Right forelimb (tissue), 1 donor: ENCODE results near the gene SEMA4D.

Experiments
- DNase-seq: peaks from one replicate; pipeline ENCODE4 v3.0.0-alpha.2; 2018

SEMA4D gene

DNA sequence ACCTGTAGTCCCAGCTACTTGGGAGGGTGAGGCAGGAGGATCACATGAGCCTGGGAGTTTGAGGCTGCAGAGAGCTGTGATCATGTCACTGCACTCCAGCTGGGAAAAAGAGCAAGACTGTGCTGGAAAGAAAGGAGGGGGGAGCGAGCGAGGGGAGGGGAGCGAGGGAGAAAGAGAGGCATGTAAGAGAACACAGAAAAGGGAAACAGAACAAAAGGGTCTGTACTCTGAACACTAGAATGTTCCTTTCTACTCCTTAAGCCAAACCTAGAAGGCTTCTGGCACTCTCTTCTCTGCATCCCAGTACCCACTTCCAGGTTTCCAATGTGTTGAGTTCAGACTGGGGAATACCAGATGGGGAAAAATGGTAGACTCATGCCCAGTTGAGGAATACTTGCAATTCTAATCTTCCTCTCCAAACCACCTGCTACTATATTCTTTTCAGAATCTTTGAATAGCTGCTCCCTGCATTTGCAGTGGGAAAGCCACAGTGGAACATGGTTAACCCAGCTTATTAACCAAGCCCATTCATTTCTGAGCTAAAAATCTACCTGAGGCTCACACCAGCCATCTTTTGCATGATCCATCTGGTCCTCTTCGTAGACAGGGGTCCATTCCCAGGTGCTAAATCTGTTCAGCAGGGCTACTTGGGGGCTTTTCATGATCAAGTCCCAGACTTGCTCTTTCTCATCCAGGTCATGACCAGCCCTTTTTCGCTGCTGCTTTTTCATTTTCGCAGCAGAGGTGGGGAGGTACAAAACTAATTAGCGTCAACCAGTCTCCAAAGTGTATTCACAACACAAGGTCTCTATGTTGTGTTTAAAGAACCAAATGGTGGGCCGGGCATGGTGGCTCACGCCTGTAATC is 34.9 kb downstream of the SEMA4D start:
- DNase-seq, result no peak

DNA sequence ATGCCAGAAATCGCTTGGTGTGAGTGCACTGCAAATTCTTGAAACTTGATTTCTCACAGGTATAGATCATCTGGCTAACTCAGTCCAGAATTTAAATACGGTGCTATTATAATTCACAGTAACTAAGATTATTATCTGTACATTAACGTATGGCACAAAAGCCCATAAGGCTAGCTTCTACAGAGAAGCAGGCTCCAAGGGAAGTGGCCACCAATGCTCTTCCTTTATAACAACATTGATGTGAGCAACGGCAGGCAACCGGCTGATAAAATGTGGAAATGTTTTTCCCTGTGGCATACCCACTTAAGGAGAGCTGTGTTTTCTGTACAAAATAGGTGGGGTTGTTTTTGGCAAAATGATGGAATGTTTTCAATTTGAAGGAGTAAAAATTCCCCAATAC is 35.7 kb downstream of the SEMA4D start:
- DNase-seq, result no peak

DNA sequence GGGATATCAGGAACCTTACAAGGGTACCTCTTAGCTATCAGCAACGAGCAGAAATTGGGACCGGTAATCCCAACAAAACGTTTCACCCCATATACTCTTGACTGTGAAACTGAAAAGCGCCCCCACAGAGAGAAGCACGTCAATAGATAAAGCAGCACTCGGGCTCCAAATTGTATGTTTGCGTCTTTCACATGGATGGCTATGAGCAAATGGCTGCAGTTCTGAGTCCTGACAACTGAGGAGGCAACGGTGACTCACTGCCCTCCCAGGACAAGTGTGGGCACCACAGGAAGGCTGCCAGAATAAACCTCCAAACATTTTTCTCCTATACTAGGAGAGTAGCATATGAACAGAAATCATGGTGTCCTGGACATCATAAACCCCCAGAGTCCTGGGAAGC is 36.6 kb downstream of the SEMA4D start:
- no peak for DNase-seq

DNA sequence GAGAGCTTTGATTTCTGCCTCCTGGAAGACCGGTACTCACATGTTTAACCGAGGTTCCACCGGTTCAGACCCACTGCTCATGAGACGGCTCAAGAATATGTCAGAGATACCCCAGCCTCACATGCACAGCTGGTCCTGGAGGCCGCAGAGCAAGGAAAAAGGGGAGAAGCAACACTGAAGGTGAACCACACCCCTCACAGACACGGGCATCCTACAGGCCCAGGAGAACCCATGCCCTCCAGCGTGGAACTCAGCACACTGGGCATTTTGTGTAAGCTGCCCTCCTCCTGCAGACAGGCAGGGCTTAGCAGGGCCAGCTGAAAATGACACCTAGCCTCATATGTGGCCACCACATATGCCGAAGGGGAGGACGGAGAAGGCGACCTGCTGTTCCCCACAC is 37.4 kb downstream of the SEMA4D start:
- no peak for DNase-seq

DNA sequence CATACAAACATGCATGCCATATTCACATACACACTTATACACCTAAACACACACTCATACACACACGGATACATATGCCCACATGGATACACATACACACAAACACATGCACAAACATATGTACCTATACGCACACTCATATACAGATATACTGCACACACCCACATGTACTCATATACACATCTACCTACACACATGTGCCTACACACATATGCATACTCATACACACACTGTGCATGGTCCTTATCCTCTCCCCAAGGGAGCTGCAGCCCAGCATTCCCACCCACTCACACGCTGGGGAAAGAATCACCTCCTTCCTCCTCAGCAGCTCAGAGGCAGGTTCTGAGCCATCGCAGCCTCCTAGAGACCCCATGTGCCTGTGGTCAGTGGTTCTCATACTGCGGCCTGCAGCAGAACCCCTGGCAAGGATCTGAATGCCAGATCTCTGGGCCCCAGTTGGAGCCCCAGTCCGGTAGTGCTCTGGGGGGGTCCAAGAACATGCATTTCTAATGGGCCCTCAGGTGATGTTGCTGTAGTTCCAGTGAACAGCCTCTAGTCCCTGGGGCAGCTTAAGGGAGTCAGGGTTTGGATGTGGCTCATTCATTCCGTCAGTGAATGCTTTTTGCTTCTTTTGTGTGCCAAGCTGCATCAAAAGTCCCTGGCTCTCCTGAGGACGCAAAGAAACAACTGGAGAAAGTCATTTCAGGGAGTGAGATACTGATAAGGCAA is 39.0 kb downstream of the SEMA4D start:
- DNase-seq, result no peak

DNA sequence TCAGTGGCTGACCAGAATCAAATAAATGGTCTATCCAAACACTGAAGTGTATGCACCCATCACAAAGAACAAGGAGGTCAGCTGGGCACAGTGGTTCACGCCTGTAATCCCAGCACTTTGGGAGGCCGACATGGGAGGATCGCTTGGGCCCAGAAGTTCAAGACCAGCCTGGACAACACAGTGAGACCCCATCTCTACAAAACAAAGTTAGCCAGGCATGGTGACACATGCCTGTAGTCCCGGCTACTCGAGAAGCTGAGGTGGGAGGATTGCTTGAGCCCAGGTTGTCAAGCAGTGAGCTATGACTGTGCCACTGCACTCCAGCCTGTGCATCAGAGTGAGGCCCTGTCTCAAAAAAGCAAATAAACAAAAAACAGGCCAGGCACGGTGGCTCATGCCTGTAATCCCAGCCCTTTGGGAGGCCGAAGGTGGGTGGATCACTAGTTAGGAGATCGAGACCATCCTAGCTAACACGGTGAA is 40.5 kb downstream of the SEMA4D start:
- DNase-seq, result no peak

DNA sequence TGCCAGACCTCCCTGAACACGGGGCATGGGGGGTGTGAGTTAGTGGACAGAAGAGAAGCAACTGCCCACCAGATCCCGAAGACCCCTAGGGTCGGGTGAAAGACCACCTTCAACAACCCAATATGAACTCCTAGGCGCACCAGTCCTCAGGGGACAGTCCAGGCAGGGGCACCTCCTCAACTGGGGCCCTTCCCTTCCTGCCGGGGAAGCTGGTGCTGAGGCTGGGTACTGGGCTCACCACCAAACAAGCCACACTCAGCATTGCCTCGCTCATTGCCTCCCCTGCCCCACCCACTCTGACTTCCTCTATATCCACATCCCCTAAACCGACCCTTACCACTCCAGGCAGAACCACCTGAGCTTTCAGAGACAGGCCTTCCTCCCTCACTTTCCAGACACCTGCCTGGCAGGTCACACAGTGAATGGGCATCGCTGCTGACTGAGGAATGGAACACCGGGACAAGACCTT is 42.5 kb downstream of the SEMA4D start:
- no peak for DNase-seq

DNA sequence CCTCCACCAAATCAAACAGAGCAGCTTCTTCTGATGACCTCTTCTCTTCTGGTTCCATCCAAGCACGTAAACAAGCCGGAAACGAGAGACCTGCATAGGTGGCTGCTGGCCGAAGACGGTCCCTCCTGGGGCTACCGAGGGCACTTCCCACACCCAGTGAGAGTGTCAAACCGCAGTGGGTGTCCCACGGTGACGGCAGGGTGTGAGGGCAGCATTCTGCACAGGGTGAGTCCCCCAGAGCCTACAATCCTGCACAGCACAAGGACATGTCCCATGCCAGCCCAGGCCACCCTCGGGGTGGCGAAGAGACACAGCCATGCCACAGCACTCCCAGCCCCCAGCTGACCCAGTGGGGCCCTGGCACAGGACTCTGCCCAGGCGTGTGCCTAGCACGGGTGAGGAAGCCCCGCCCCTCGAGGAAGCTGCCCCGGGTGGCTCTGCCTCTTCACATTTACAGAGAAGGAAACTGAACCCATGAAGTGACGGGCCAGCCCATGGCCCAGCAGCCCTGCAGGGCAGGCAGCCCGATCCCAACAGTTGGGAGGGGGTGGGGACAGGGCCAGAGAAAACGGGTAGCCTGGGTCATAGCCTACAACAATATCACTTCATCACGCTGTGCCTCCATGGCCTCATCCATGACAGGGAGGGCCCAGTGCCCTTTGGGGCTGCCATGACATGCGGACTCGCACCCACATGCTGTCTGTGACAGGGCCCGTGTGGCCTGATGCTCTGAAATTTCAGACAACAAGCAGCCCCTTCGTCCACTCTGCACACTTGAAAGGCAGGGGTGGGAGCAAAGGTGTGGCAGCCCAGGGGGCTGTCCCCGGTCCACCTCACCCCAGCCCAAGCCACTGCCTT is 43.2 kb downstream of the SEMA4D start:
- no peak for DNase-seq

DNA sequence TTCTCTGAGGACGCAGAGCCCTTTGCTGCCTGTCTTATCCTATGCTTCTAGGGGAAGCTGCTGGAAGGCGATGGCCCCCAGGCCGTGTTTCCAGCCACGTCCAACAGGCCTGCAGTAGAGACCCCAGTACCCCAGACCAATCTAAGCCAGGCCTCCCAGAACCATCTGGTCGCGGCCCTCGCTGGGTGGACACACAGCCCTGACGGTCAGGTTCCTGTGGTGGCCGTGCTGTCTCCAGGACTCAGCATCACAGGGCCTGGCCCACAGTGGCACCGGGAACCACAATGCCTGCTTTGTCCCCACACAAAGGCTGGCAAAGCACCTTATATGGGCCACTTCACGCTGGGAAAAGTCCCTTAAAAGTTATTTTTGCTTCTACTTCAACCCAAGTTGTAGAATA is 44.5 kb downstream of the SEMA4D start:
- DNase-seq, result no peak

DNA sequence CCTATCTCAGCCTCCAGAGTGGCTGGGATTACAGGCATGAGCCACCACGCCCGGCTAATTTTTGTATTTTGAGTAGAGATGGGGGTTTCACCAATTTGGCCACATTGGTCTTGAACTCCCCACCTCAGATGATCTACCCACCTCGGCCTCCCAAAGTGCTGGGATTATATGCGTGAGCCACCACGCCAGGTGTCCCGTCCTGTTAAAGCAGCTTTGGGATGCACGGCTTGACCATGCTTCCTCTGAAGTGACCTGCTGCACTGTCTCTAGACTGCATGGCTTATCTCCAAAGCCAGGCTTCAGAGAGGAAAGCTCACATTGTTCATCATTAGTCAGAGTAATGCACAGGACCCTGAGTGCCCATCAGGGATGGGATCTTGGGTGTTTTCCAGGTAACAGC is 45.4 kb downstream of the SEMA4D start:
- DNase-seq, result no peak

DNA sequence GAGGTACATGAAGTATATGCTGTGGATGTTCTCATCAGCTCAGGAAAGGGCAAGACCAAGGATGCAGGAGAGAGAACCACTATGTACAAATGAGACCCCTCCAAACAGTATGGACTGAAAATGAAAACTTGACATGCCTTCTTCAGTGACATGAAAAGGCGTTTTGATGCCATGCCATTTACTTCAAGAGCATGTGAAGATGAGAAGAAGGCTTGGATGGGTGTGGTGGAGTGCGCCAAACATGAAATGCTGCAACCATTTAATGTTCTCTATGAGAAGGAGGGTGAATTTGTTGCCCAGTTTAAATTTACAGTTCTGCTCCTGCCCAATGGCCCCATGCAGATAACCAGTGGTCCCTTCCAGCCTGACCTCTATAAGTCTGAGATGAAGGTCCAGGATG is 47.7 kb downstream of the SEMA4D start:
- no peak for DNase-seq

DNA sequence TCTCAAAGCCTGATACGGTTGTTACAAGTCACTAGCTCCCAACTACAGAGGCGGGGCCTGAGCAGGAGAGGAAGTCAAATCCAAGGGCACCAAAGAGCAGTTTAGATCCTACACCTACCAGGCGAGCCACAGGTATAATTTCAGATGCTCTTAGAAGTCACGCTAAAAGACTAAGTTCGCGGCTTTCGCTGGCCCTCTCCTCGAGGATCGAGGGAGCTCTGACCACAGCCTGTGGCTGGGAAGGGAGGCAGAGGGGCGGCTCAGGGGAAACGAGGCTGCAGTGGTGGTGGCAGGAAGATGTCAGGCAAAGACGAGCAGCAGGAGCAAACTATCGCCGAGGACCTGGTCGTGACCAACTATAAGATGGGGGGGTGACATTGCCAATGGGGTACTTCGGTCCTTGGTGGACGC is 48.6 kb downstream of the SEMA4D start:
- no peak for DNase-seq

DNA sequence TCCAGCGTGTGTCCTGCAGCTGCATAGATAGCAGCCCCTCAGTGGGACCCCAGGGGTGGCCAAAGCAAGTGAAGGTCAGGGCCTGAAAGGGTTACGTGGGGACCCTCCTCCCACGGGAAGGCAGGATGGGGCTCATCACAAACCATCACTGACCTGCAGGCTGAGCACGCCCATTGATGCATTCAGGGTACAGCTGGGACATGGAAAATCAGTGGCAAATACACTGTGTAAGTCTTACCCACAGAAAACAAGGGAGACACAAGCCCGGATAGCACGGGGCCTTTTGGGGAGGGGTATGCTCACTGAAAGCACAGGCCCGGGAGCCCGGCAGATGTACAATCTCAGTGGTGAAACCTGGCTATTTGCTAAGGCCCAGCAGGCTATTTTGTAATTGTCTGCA is 49.1 kb downstream of the SEMA4D start:
- DNase-seq, result no peak

DNA sequence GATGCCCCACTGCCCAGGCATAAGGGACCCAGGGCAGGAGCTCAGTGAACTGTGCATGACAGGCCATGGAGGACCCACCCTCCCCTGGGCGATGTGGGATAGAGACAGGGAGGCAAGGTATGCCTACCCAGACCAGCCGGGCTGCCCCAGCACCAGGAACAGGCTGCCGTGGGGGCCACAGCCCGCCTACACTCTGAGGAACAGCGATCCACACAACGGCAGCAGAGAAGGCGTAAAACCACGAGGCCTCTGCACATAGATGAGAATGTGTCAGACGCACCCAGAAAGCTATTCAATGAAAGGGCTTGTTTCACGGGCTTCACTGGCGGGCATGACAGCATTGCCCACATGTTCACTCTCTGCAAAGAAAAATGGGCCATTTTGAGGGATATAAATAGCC is 49.5 kb downstream of the SEMA4D start:
- DNase-seq, result no peak

DNA sequence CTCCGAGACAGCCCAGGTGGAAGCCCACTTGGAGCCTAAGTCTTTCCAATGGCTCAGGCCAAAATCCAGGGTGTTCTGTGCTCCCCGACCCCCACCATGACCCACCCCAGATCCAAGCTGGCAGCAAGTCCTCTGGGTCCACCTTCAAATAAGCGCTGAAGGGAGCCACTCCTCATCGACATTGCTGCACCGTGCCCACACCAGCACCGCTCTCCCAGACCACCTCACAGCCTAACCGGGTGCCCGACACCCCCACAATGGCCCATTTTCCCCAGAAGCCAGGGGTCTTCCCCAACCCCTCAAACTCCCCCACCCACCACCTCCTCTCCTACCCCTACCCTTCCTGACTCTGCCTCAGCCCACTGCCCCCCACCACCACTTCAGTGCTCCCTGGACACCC is 50.5 kb downstream of the SEMA4D start:
- no peak for DNase-seq

DNA sequence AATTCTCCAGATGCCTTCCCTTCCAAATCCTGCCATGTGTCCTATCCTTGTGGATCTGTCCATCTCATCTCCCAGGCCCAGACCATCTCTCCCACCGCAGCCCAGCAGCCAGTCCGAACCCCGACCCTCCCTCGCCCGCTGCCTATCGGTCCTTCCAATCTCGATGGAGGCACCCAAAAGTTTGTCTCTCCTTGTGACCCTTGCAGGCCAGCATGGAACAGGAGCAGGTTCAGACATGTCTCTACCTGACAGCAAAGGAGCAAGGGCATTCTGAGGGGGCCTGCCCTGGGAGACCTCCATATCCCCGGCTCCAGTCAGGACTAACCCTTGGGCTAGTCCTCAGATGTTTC is 51.0 kb downstream of the SEMA4D start:
- DNase-seq, result no peak

DNA sequence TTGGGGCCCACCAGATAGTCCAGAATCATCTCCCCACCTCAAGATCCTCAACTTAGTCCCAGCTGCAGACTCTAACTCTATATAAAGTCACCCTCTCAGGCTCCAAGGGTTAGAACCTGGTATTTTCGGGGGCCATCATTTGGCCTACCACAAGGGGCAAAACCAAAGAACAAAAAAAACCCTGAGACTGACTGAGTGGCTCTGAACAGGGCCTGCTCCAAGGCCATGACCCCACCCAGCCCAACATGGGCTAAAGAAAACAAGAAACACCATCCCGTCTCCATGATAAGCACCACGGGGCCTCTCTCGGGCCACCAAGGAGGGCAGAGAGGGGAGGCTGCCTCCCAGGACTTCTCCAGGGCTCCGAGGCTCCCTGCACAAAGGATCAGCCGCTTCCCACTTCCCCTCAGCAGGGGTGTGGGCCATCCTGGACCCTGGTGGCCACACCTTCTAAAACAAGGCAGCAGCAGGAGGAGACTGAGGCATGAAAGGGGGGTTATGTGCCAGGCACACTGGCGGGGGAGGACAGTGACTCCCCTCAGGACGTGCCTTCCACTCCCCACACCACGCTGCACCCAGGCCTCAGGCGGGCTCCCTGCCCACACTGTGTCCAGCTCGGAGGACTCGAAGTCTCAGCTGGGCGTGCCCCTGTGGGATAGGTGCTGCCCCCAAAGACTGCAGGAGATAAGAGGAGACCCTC is 51.5 kb downstream of the SEMA4D start:
- DNase-seq, result no peak

DNA sequence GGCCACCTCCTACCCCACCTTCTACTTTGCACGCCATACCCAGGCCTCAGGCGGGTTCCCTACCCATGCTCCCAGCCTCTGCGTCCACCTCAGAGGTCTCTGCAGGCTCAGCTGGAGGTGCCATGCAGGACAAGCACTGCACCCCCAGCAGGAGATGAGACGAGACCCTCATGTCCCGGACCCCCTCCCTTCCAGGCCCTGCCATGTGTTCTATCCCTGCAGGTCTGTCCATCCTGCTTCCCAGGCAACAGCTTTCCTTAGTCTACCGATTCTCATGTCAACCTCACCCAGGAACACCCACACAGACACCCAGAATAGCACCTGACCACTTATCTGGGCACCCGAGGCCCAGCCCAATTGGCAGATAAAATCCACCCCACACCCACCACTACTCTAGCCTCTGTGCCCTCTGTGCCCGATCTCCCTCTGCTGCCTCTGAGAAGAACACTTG is 52.1 kb downstream of the SEMA4D start:
- no peak for DNase-seq

DNA sequence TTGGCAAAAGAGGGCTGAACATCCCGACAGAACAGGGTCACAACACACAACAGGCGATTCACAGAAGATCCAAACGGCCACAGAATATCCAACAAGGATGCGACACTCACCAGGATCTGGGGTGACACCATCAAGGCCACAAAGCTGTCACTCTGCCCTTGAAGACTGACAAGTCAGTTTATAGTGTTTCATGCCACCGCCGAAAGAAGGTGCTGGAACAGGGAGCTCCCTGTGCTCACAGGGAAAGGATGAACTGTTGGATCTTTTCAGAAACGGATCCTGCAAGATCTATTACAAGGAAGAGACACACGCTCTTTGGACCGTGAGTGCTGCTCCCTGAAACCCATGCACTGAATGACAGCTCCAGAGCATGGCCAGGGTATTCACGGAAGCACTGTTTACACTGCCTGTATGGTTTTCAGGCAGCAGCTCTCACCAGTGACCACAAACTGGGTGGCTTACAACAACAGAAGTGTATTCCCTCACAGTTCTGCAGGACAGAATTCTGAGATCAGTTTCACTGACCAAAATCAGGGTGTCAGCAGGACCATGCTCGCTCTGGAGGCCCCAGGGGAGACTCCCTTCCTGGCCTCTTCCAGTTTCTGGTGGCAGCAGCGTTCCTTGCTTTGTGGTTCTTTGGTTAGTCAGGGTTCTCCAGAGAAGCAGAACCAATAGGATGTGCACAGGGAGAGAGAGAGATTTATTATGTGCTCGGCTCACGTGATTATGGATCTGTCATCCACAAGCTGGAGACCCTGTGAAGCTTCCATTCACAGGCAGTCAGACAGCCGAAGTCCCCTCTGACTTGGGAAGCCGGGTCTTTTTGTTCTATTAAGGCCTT is 52.8 kb downstream of the SEMA4D start:
- no peak for DNase-seq

DNA sequence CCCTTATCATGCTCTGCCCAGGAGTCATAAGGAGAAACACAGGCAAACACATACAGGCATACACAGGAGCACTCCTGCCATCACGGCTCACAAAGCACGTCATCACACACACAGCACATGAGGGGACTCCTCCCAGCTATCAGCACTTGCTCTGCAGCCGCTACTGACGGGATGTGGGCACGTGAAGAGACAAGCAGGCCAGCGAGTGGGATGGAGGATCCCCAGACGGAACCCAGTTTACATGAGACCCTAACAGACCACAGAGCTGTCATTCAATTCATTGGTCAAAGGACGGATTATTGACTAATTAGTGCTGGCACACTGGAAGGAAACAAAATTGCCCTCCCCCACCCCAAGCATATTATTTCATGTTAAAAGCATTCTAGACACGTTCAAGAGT is 53.6 kb downstream of the SEMA4D start:
- no peak for DNase-seq

DNA sequence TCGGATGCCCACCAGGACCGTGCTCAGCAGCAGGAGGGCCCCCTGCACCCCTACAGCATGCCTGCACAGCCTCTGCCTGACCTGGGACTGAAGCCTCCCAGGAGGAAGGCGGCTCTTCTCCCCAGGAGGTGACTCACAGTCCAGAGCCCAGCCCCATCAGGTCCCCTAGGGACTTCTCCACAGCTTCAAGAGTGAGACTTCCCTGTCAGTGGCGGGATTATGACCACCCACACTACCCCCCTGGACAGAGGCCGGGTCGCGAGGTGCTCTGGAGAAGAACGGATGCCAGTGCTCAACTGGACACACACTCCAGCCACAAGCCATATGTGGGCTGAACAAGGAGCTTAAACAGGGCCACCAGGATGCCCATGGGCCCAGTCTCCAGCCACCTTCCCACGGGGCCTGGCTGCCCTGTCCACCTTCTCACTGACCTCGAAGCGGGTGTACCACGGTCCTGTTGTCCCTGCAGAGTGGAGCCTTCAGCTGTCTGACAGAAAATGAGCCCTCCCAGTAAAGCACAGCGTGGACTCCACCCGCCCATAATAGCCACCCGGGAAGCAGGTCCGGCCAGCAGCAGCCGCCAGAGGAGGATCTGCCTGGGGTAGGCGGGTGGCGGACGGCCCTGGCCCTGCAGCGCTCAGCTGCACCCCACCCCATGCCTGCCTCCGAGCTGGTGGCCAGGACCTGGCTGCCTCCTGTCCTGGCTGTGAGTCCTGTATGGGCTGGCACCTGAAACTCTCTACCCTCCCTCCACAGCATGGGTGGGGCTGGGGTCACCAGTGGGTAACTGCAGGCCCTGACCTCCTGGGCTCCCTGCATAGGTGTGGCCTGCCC is 54.7 kb downstream of the SEMA4D start:
- DNase-seq, result no peak
